Activated CD4-positive, CD25-positive, alpha-beta regulatory T cell treated with anti-CD3 and anti-CD28 coated beads, Interleukin-2, amount 50 U/mL, for 16 hours (primary cell): ENCODE measurements around the gene TJP3.

ENCODE experiments used
- DNase-seq: peaks from one replicate; pipeline ENCODE4 v3.0.0-alpha.2; 2020; ENCODE audit warnings: low read depth, low spot score

Gene TJP3

GRCh38 chr19:3691726-3692125, 16.5 kb upstream of the TJP3 start:
- no peak for DNase-seq

DNA sequence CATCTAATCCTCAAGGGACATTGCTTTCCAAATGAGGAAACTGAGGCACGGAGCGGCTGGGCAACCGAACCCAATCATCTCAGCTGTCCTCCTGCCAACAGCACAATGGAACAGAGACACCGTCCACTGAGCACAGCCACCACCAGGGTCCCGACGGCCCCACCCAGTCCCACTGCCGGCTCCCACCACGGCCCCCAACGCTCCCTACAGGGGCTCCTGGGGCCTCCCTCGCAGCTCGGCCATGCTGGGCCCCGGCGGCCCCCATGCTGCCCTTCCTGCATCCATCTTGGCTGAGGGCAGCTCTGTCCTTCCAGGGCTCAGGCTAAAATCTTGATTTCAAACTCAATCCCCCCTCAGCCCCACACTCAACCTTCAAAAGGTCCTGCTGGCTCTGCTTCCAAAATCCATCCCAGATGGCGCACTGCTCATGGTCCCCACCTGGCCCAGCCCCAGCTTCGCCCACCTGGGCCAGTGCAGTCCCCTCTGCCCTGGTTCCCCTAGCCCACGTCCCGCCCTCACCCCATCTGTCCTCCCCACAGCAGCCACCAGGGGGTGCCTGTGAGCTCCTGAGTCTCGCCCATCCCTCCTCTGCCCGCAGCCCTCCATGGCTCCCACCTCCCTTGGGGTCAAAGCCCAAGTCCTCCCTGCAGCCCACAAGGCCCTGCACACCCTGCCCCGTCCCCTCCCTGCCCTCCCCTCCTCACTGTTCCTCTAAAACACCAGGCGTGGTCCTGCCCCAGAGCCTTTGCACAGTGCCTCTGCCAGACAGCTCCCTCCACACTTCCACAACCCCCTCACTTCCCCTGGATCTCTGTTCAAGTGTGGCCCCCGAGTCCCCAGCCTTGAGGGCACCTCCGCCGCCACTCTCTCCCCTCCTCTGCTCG, 15.8 kb upstream of the TJP3 start:
- DNase-seq = no peak

DNA sequence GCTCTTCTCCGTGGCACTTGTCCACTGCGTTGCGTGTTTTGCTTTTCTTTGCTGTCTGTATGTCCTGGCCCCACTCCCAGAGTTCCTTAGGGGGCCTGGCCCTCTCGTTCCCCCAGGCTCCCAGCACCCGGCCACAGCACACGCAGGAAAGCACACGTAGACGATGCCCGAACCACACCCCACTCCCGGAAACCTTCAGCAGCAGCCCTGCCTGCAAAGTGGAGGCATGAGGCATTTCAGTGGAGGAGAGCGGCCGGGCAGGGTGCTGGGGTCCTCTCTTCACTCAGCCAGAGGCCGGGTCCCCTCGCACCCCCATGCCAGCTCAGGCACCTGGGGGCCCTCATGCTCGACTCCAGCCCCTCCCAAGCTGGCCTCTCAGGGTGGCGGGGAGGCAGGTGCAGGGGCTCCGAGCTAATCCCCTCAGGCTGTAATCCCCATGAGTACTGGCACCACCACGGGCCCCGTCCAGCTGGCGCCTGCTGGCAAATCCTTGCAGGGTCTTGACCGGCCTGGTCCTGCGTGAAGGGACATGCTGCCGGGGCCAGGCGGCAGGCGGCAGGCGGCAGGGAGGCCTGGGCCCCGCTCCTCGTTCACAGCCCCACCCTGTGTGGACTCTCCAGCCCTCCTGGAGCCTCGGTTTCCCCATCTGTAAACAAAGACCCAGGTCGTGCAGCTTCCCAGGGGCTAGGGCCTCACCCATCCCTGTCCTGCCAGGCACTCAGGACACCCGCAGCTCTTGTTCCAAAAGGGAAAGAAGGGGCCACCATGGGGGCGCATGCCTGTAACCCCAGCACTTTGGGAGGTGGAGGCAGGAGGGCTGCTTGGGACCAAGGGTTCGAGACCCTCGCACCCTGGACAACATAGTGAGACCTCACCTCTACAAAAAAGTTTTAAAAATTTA, 14.9 kb upstream of the TJP3 start:
- DNase-seq = no peak

- no peak for DNase-seq
These were observed 13.6 kb upstream of the TJP3 start for GRCh38 chr19:3694361-3695123.

DNA sequence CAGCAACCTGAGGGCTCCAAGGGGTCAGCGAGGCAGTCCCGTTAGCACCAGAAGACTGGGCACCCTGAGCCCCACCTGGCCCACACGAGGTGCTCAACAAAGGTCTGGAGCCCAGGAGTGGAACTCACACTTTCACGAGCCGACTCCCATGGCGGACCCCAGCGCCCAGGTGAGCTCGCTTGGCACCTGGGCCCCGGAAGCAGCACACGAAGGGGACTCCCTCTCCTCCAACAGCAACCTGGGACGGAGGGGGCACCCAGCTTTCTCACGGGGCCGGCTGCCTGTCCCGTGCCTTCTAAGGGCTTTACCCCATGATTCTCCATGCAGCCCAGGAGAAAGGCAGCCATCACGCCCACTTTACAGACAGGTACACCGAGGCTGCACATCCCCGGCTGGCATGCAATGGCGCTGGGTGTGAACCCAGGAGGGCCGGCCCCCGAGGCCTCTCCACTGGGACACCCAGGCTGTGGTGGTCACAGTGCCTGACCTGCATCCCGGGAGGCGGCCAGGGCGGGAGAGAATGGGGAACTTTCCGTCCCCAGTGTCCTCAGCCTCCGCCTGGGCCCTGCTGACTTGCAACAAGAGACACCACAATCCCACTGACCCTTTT, 13.0 kb upstream of the TJP3 start:
- no peak for DNase-seq

DNA sequence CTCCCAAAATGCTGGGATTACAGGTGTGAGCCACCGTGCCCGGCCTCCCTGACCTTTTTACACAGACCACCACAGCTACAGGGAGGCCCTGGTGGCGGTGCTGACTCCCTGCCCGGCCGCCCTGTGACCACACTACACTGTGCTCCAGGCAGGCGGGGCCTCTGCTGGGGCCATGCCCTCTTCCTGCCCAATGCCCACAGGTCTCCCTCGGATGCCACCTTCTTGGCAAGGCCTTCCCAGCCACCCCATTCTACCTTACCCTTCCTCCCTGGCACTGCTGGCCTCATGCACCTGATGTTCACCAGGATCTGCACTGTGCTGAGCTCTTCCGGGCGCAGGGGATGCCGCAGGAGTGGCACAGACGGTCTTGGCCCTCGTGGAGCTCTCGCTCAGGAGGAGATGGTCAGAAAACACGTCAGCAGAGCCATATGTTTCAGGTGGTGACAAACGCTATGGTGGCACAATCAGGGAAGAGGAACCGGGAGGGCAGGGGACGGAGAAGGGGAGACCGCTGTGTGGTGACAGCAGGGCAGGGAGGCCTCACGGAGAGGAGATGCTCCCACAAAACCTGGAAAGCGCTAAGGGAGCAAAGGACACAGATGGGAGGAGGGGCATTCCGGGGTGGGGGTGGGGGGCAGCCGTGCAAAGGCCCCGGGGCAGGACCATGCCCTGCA, 12.1 kb upstream of the TJP3 start:
- no peak for DNase-seq

DNA sequence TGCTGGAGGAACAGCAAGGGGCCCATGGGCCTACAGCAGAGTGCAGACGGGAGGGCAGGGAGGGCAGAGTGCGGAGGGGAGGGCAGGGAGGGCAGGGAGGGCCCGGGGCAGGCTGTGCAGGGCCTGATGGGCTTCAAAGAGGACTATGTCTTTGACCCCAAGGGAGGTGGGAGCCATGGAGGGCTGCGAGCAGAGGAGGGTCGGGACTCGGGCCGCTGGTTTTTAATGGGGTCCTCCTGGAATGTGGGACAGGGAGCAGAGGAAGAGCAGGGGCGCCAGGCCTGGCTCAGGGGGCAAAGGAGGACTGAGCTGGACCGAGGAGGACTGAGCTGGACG, 11.6 kb upstream of the TJP3 start:
- no peak for DNase-seq

- DNase-seq = no peak
These were observed 11.1 kb upstream of the TJP3 start for GRCh38 chr19:3697094-3697493.

GRCh38 chr19:3697671-3698385, 10.4 kb upstream of the TJP3 start:
- no peak for DNase-seq

GRCh38 chr19:3698386-3698950, 9.7 kb upstream of the TJP3 start:
- no peak for DNase-seq

- no peak for DNase-seq
These were observed 9.0 kb upstream of the TJP3 start for GRCh38 chr19:3698974-3699740.

DNA sequence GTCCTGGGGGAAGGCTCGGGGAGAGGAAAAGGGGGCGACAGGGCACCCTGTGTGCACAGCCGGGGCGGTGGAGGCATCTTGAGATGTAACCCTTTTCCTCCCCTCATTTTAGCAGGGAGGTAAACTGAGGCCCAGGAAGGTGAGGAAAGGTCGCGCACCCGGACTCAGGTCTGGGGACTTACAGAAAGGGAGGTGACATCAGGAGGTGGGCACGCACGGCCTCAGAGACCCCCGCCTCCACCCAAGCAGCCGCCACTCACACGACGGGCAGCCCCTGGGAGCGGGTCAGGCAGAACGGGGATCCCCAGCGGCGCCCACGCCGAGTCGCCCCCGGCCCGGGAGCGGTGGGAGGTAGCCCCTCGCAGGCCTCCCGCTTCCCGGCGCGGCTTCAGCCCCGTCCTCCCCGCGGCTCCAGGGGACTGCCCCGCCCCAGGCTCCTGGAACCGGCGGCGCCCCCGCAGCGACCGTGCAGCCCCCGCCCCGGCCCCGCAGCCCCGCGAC, 8.4 kb upstream of the TJP3 start:
- no peak for DNase-seq

DNA sequence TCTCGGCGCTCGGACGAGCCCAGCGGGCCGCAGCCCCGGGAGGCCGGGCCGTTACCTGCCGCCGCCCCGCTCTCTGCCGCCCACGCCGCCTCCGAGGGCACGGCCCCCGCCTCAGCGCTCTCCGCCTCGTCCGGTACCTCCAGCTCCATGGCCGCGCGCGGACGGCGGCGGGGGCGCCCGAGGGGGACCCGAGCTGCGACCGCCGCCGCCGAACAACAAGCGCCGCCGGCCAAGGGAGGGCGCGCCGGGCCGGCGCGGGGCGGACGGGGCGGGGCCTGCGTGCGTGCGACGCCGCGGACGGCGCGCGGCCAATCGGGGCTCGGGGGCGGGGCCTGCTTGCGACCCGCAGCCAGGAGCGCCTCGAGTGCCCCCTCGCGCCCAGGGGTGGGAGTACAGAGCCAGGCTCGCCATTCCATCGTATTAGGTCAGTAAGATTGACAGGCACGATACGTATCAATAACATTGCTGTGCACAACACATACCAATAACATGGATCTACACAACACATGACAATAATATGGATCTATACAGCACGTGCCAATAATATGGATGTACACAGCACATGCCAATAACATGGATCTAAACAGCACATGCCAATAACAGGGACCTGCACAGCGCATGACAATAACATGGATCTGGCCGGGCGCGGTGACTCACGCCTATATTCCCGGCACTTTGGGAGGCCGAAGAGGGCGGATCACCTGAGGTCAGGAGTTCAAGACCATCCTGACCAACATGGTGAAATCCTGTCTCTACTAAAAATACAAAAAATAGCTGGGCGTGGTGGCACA, 7.7 kb upstream of the TJP3 start, which contains the start of gene PIP5K1C:
Gene PIP5K1C, minus strand, starts transcription at position 227 of the 791 bp plus-strand sequence. Its CDS starts 78 bp downstream, at position 149.
- peak; percentile 85 for DNase-seq

- DNase-seq = no peak
These were observed 7.0 kb upstream of the TJP3 start for GRCh38 chr19:3701200-3701599.

- no peak for DNase-seq
These were observed 347 bp upstream of the TJP3 start for GRCh38 chr19:3707868-3708206.

GRCh38 chr19:3710265-3710812, 2.2 kb downstream of the TJP3 start:
- no peak for DNase-seq

- DNase-seq = no peak
These were observed 4.8 kb downstream of the TJP3 start for GRCh38 chr19:3712663-3713611.
